IMR-90 (cell line): Measurements from ENCODE around the gene OSBPL2. TPM values are rescaled to one million over a fixed set of nuclear protein-coding genes. Genes with fewer than 3 reads are reported as not detected.

ENCODE experiments used
- ATAC-seq: fragments of 200-7000 bp; cut with Tn5 transposase; 2 replicates; pipeline ENCODE4 v1.9.1; 2020; ENCODE audit warnings: low read depth, mild to moderate bottlenecking, moderate library complexity
- BruUV-seq: library from RNA; stranded (reverse); fragments of 400-500 nt; replicated peaks from 2 replicates; lab custom pipeline; 2021; lab: Mats Ljungman, UMichigan
- CTCF ChIA-PET: fragments of 300-600 bp; formaldehyde crosslinking; extraction: SDS; loops from one replicate; lab custom pipeline; 2021; ENCODE audit warnings: antibody characterized with exemption; lab: Yijun Ruan, JAX
- POLR2A ChIA-PET: fragments of 300-600 bp; sonication (Branson Sonifier 250); formaldehyde crosslinking; loops from one replicate; lab custom pipeline; 2022; ENCODE audit warnings: antibody characterized with exemption; ENCODE audit not compliant: unreplicated experiment; lab: Charles Lee
- DNase-seq: peaks from one replicate; pipeline ENCODE4 v3.0.0; 2013
- H2AFZ ChIP-seq: replicated peaks from 2 replicates; pipeline ENCODE3; 2013; ENCODE audit warnings: low read length, mild to moderate bottlenecking; ENCODE audit not compliant: poor library complexity
- H2AK5ac ChIP-seq: 2 replicates; pipeline ENCODE4 v1.6.1; 2013; ENCODE audit warnings: low read depth, low read length, inconsistent platforms
- H2AK9ac ChIP-seq: replicated peaks from 2 replicates; pipeline ENCODE3; 2013; ENCODE audit warnings: mild to moderate bottlenecking, low read depth, low read length, moderate library complexity; ENCODE audit not compliant: poor library complexity
- H2BK120ac ChIP-seq: 2 replicates; pipeline ENCODE4 v1.6.1; 2013; ENCODE audit warnings: low read depth, low read length, inconsistent platforms
- H2BK15ac ChIP-seq: 3 replicates; pipeline ENCODE4 v1.6.1; 2013; ENCODE audit warnings: low read depth, low read length, inconsistent platforms
- H2BK20ac ChIP-seq: 2 replicates; pipeline ENCODE4 v1.6.1; 2013; ENCODE audit warnings: low read depth, mild to moderate bottlenecking, inconsistent platforms, low read length, moderate library complexity
- H2BK5ac ChIP-seq: 2 replicates; pipeline ENCODE4 v1.6.1; 2013; ENCODE audit warnings: mild to moderate bottlenecking, low read depth, low read length, inconsistent platforms; ENCODE audit not compliant: poor library complexity, severe bottlenecking
- H3K14ac ChIP-seq: replicated peaks from 2 replicates; pipeline ENCODE4 v1.6.1; 2013; ENCODE audit warnings: low read depth, low read length, inconsistent platforms
- H3K18ac ChIP-seq: 2 replicates; pipeline ENCODE4 v1.6.1; 2013; ENCODE audit warnings: low read depth, low read length, control low read depth
- H3K23ac ChIP-seq: 2 replicates; pipeline ENCODE4 v1.6.1; 2013; ENCODE audit warnings: low read depth, low read length, inconsistent platforms
- H3K27ac ChIP-seq: 2 replicates; pipeline ENCODE4 v1.5.1; 2013; ENCODE audit warnings: mild to moderate bottlenecking, control low read depth, low read length; ENCODE audit not compliant: insufficient read depth
- H3K27me3 ChIP-seq: 2 replicates; pipeline ENCODE4 v1.6.1; 2013; ENCODE audit warnings: low read length; ENCODE audit not compliant: control insufficient read depth, insufficient read depth
- H3K36me3 ChIP-seq: 2 replicates; pipeline ENCODE4 v1.6.1; 2013; ENCODE audit warnings: low read length, mixed read lengths; ENCODE audit not compliant: control insufficient read depth, insufficient read depth
- H3K4ac ChIP-seq: 2 replicates; pipeline ENCODE4 v1.6.1; 2013; ENCODE audit warnings: low read depth, low read length, inconsistent platforms
- H3K4me1 ChIP-seq: 2 replicates; pipeline ENCODE4 v1.6.1; 2013; ENCODE audit warnings: low read length, mixed read lengths; ENCODE audit not compliant: control insufficient read depth, insufficient read depth
- H3K4me2 ChIP-seq: 2 replicates; pipeline ENCODE4 v1.6.1; 2013; ENCODE audit warnings: low read depth, mild to moderate bottlenecking, control low read depth, low read length, moderate library complexity
- H3K4me3 ChIP-seq: 2 replicates; pipeline ENCODE4 v1.5.1; 2013; ENCODE audit warnings: low read depth, mild to moderate bottlenecking, control low read depth, low read length, moderate library complexity; ENCODE audit not compliant: insufficient read depth
- H3K56ac ChIP-seq: 2 replicates; pipeline ENCODE4 v1.6.1; 2013; ENCODE audit warnings: low read length, inconsistent platforms; ENCODE audit not compliant: insufficient read depth; ENCODE audit errors: extremely low read depth
- H3K79me1 ChIP-seq, 2 experiments: 2 replicates each; pipeline ENCODE4 v1.6.1; 2013; ENCODE audit warnings: low read length in 2 of 2, inconsistent platforms in 1 of 2, low read depth in 1 of 2
- H3K9ac ChIP-seq: 2 replicates; pipeline ENCODE4 v1.6.1; 2013; ENCODE audit warnings: low read depth, low read length, control low read depth
- H3K9me1 ChIP-seq: 2 replicates; pipeline ENCODE4 v1.6.1; 2013; ENCODE audit warnings: low read length, inconsistent platforms; ENCODE audit not compliant: insufficient read depth
- H3K9me3 ChIP-seq: 2 replicates; pipeline ENCODE4 v1.6.1; 2013; ENCODE audit warnings: low read length; ENCODE audit not compliant: control insufficient read depth, insufficient read depth
- H4K20me1 ChIP-seq: 2 replicates; pipeline ENCODE4 v1.6.1; 2013; ENCODE audit warnings: low read length, inconsistent platforms; ENCODE audit not compliant: insufficient read depth
- H4K5ac ChIP-seq: 2 replicates; pipeline ENCODE4 v1.6.1; 2013; ENCODE audit warnings: mild to moderate bottlenecking, low read depth, low read length, control low read depth
- H4K8ac ChIP-seq, 2 experiments: 2 replicates each; pipeline ENCODE4 v1.6.1; 2013; ENCODE audit warnings: low read depth in 2 of 2, low read length in 2 of 2, control low read depth in 1 of 2, inconsistent platforms in 1 of 2
- H4K91ac ChIP-seq: 2 replicates; pipeline ENCODE4 v1.6.1; 2013; ENCODE audit warnings: low read depth, low read length, inconsistent platforms; ENCODE audit not compliant: insufficient read depth
- BHLHE40 ChIP-seq: fragments of 150-350 bp; IDR thresholded peaks from 2 replicates; pipeline ENCODE4 v1.6.1; 2016; ENCODE audit warnings: mild to moderate bottlenecking, low read depth, low read length
- MXI1 ChIP-seq: IDR thresholded peaks from 2 replicates; pipeline ENCODE4 v1.6.1; 2012; ENCODE audit warnings: low read depth, mild to moderate bottlenecking, low read length, moderate library complexity, borderline replicate concordance
- RFX5 ChIP-seq: IDR thresholded peaks from 2 replicates; pipeline ENCODE4 v1.8.0; 2012; ENCODE audit warnings: low read depth, mild to moderate bottlenecking, low read length, moderate library complexity
- WGBS, 2 experiments: methylation state at CpG; one replicate each; pipeline versions ENCODE4 v1.1.5 to v1.1.7; 2013; ENCODE audit warnings: missing lambda C conversion rate in 2 of 2; ENCODE audit not compliant: insufficient read length in 1 of 2; ENCODE audit errors: extremely low coverage in 2 of 2; 5-methylcytosine and 5-hydroxymethylcytosine counted together
- dilution Hi-C: fragments of 300-500 bp; cut with HindIII; formaldehyde crosslinking; loops from one replicate; pipeline ENCODE4 v1.14.3; 2018; ENCODE audit warnings: low sequenced_read_pairs; ENCODE audit not compliant: unreplicated experiment
- in situ Hi-C: fragments of 300-500 bp; cut with MboI; formaldehyde crosslinking; loops from 3 replicates; pipeline ENCODE4 v1.14.3; 2019; ENCODE audit warnings: low sequenced_read_pairs, inconsistent platforms, mixed read lengths
- intact Hi-C: fragments of 100-400 bp; cut with micrococcal nuclease; formaldehyde crosslinking; loops from 2 replicates; pipeline ENCODE4 v1.10.0; 2022
- polyA plus RNA-seq, 3 experiments: library from polyadenylated mRNA; depleted of rRNA; stranded (reverse); fragments of >200 nt; gene quantifications; 2 replicates each; pipeline ENCODE4 v1.2.3, GENCODE V29; 2012; ENCODE audit warnings: low replicate concordance in 1 of 3
- total RNA-seq: library from RNA; depleted of rRNA; stranded (reverse); fragments of >200 nt; gene quantifications from 2 replicates; pipeline ENCODE4 v1.2.3, GENCODE V29; 2012
- TF ChIP-seq, protein P1 (sequence below): fragments of 150-350 bp; IDR thresholded peaks from 2 replicates; pipeline ENCODE4 v1.6.1; 2016; ENCODE audit warnings: low read depth, mild to moderate bottlenecking, low read length, moderate library complexity, borderline replicate concordance

Gene OSBPL2
- total and polyA plus RNA-seq, 2 of the 4 experiments (the other 2 are of a cell fraction), result 19.3 to 27.6 TPM

- Histone ChIP-seq H2BK5ac (no peak overlapping the region), H2BK20ac (no peak overlapping the region), H2BK15ac (no peak overlapping the region), H2AFZ (no peak overlapping the region), H3K14ac (no peak overlapping the region), H2AK9ac (no peak overlapping the region), H3K27ac (no peak overlapping the region), H3K18ac (no peak overlapping the region), H2BK120ac (no peak overlapping the region), H4K20me1 (peaks cover 8% of the 10 kb centered on the region; the same call in 1 of the 2 replicates), H3K23ac (no peak overlapping the region), H4K8ac (no peak overlapping the region), H2AK5ac (no peak overlapping the region), H4K5ac (no peak overlapping the region), H3K9me3 (no peaks in the 10 kb centered on the region), H3K79me1 (peaks cover 8 to 9% of the 10 kb centered on the region in 2 experiments; a peak in 3 of 4 replicates), H3K56ac (no peak overlapping the region), H3K9ac (no peak overlapping the region), H3K27me3 (no peaks in the 10 kb centered on the region), H3K4ac (no peak overlapping the region), H4K91ac (no peak overlapping the region), H3K4me1 (no peaks in the 10 kb centered on the region), H3K4me3 (no peak overlapping the region), H3K36me3 (peaks cover 60% of the 10 kb centered on the region), H3K4me2 (no peak overlapping the region), H3K9me1 (peaks cover 13% of the 10 kb centered on the region)
- intact Hi-C loops, result no loop called here
- ChIA-PET POLR2A (no interaction called here), CTCF (no interaction called here)
- WGBS, 2 experiments, result no CpG with 5 or more reads among the region's 4 CpGs
- no peak for ATAC-seq
- in situ Hi-C loops, result loop anchor here (25.0 kb wide), 1 partner anchor 332 kb away; no protein-coding TSS in a partner anchor
- no peak for DNase-seq
- TF ChIP-seq MXI1, result no peak
- TF ChIP-seq BHLHE40, result no peak
- no peak for TF ChIP-seq RFX5
- TF ChIP-seq, protein P1, sequence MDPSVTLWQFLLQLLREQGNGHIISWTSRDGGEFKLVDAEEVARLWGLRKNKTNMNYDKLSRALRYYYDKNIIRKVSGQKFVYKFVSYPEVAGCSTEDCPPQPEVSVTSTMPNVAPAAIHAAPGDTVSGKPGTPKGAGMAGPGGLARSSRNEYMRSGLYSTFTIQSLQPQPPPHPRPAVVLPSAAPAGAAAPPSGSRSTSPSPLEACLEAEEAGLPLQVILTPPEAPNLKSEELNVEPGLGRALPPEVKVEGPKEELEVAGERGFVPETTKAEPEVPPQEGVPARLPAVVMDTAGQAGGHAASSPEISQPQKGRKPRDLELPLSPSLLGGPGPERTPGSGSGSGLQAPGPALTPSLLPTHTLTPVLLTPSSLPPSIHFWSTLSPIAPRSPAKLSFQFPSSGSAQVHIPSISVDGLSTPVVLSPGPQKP, result no peak
- BruUV-seq, result no TSS peak
- dilution Hi-C loops, result loop anchor here (25.0 kb wide), 1 partner anchor 107 kb away; the partner anchor contains the start of gene RPS21
Observed at GRCh38 chr20:62280303-62280702, 42.0 kb downstream of the OSBPL2 start.
